ENCODE results near the gene GATAD1.
"Not testable (repeated sequence)": the region's sequence is repeated elsewhere in the genome, so short reads cannot be mapped to it uniquely, and the experiment has no call there.

GATAD1 gene

GRCh38 chr7:92437956-92438491, 9.3 kb upstream of the GATAD1 start:
- no peak for DNase-seq

GRCh38 chr7:92442720-92443119, 4.6 kb upstream of the GATAD1 start:
- DNase-seq, result not testable (repeated sequence)

- DNase-seq, result no peak
Observed at GRCh38 chr7:92446869-92447344, 375 bp upstream of the GATAD1 start.

- peak; percentile 55 for DNase-seq
Observed at GRCh38 chr7:92448205-92448747, 994 bp downstream of the GATAD1 start.

GRCh38 chr7:92451645-92452044, 4.4 kb downstream of the GATAD1 start:
- no peak for DNase-seq

GRCh38 chr7:92456236-92456635, 9.0 kb downstream of the GATAD1 start:
- no peak for DNase-seq

GRCh38 chr7:92460109-92460508, 12.8 kb downstream of the GATAD1 start:
- no peak for DNase-seq

GRCh38 chr7:92460510-92460909, 13.2 kb downstream of the GATAD1 start:
- no peak for DNase-seq

- no peak for DNase-seq
Observed at GRCh38 chr7:92461027-92462003, 14.0 kb downstream of the GATAD1 start.

GRCh38 chr7:92462560-92462959, 15.3 kb downstream of the GATAD1 start:
- no peak for DNase-seq

- no peak for DNase-seq
Observed at GRCh38 chr7:92464515-92464914, 17.2 kb downstream of the GATAD1 start.

- no peak for DNase-seq
Observed at GRCh38 chr7:92466682-92467081, 19.4 kb downstream of the GATAD1 start.

GRCh38 chr7:92468589-92468988, 21.3 kb downstream of the GATAD1 start:
- DNase-seq, result not testable (repeated sequence)

GRCh38 chr7:92473989-92474388, 26.7 kb downstream of the GATAD1 start:
- DNase-seq, result not testable (repeated sequence)

GRCh38 chr7:92475261-92475770, 28.0 kb downstream of the GATAD1 start:
- not testable (repeated sequence) for DNase-seq

- DNase-seq, result not testable (repeated sequence)
Observed at GRCh38 chr7:92475851-92476590, 28.7 kb downstream of the GATAD1 start.

- DNase-seq, result not testable (repeated sequence)
Observed at GRCh38 chr7:92477681-92478080, 30.4 kb downstream of the GATAD1 start, which contains the start of gene ERVW-1. ERVW-1 (minus strand) TSS chr7:92477946; CDS start chr7:92470381, 7,565 bp downstream.

- no peak for DNase-seq
Observed at GRCh38 chr7:92478095-92478494, 30.8 kb downstream of the GATAD1 start.

- no peak for DNase-seq
Observed at GRCh38 chr7:92478711-92479110, 31.4 kb downstream of the GATAD1 start.

GRCh38 chr7:92479146-92479545, 31.9 kb downstream of the GATAD1 start:
- not testable (repeated sequence) for DNase-seq

GRCh38 chr7:92483624-92484023, 36.3 kb downstream of the GATAD1 start:
- DNase-seq, result not testable (repeated sequence)

GRCh38 chr7:92484226-92484625, 36.9 kb downstream of the GATAD1 start:
- DNase-seq, result not testable (repeated sequence)

Data from activated gamma-delta T cell treated with Interleukin-2 at 50 U/mL for 16 hours (primary cell).